Neuron (in vitro differentiated cells): Measurements from ENCODE around the gene MAGT1.
"Not testable (repeated sequence)": the region's sequence is repeated elsewhere in the genome, so short reads cannot be mapped to it uniquely, and the experiment has no call there.

Experiments used
- H2AFZ ChIP-seq: one replicate; pipeline ENCODE4 v1.6.1; 2013; ENCODE audit warnings: low read depth, mild to moderate bottlenecking, inconsistent platforms, low read length, moderate library complexity
- H3K27me3 ChIP-seq: one replicate; pipeline ENCODE4 v1.6.1; 2013; ENCODE audit warnings: low read length; ENCODE audit not compliant: insufficient read depth
- H3K36me3 ChIP-seq: one replicate; pipeline ENCODE4 v1.6.1; 2013; ENCODE audit warnings: low read length; ENCODE audit not compliant: insufficient read depth
- H3K4me1 ChIP-seq: one replicate; pipeline ENCODE4 v1.6.1; 2013; ENCODE audit warnings: low read length; ENCODE audit not compliant: insufficient read depth
- H3K4me3 ChIP-seq: 2 replicates; pipeline ENCODE4 v1.5.1; 2013; ENCODE audit warnings: mild to moderate bottlenecking, low read length, moderate library complexity
- H3K9me3 ChIP-seq: one replicate; pipeline ENCODE4 v1.6.1; 2013; ENCODE audit warnings: low read length

The MAGT1 gene

GRCh38 chrX:77910108-77910840 is 15.0 kb upstream of the MAGT1 start, which contains the start of gene ATP7A:
Gene ATP7A (plus strand): TSS chrX:77910693. CDS start chrX:77971642, 60,949 bp downstream.
- no peaks in the 10 kb centered on the region for H3K9me3 ChIP-seq

GRCh38 chrX:77901506-77901905 is 6.3 kb upstream of the MAGT1 start:
- peaks cover 2% of the 10 kb centered on the region for H3K9me3 ChIP-seq
- H2AFZ ChIP-seq, result no peak overlapping the region
- no peaks in the 10 kb centered on the region for H3K27me3 ChIP-seq
- peaks cover 4% of the 10 kb centered on the region for H3K4me1 ChIP-seq
- peaks cover 17% of the 10 kb centered on the region for H3K36me3 ChIP-seq
- H3K4me3 ChIP-seq, result no peak overlapping the region

More at GRCh38 chrX:77910108-77910840, 15.0 kb upstream of the MAGT1 start, which contains the start of gene ATP7A:
- Histone ChIP-seq H3K4me3 (peak within 1 kb of the TSS; percentile 83), H2AFZ (peak within 1 kb of the TSS; percentile 37), H3K36me3 (no peaks in the 10 kb centered on the region), H3K4me1 (peaks cover 6% of the 10 kb centered on the region), H3K27me3 (no peaks in the 10 kb centered on the region)

GRCh38 chrX:77900688-77901087 is 5.5 kb upstream of the MAGT1 start:
- Histone ChIP-seq H3K4me3 (peak overlapping the region; percentile 96), H2AFZ (no peak overlapping the region), H3K4me1 (peaks cover 4% of the 10 kb centered on the region), H3K9me3 (peaks cover 2% of the 10 kb centered on the region), H3K36me3 (peaks cover 17% of the 10 kb centered on the region), H3K27me3 (no peaks in the 10 kb centered on the region)

- H3K9me3 ChIP-seq, result peaks cover 2% of the 10 kb centered on the region
- H3K4me3 ChIP-seq, result peak within 1 kb of the TSS; percentile 96
- no peak within 1 kb of the TSS for H2AFZ ChIP-seq
- peaks cover 5% of the 10 kb centered on the region for H3K4me1 ChIP-seq
- H3K27me3 ChIP-seq, result no peaks in the 10 kb centered on the region
- peaks cover 13% of the 10 kb centered on the region for H3K36me3 ChIP-seq
Measured at GRCh38 chrX:77899081-77899828, 4.0 kb upstream of the MAGT1 start, which contains the start of gene COX7B. Gene COX7B (plus strand): TSS chrX:77899468. CDS start chrX:77899554, 86 bp downstream.

- Histone ChIP-seq H3K9me3 (no peaks in the 10 kb centered on the region), H3K4me1 (peaks cover 9% of the 10 kb centered on the region), H2AFZ (no peak overlapping the region), H3K36me3 (no peaks in the 10 kb centered on the region), H3K27me3 (no peaks in the 10 kb centered on the region), H3K4me3 (peak overlapping the region; percentile 62)
Measured at GRCh38 chrX:77893713-77894112, 1.5 kb downstream of the MAGT1 start.

GRCh38 chrX:77892887-77893286 is 2.3 kb downstream of the MAGT1 start:
- H3K27me3 ChIP-seq, result no peaks in the 10 kb centered on the region
- peaks cover 9% of the 10 kb centered on the region for H3K4me1 ChIP-seq
- no peaks in the 10 kb centered on the region for H3K36me3 ChIP-seq
- H2AFZ ChIP-seq, result no peak overlapping the region
- no peaks in the 10 kb centered on the region for H3K9me3 ChIP-seq
- no peak overlapping the region for H3K4me3 ChIP-seq

GRCh38 chrX:77881418-77881817 is 13.8 kb downstream of the MAGT1 start:
- H2AFZ ChIP-seq, H3K4me1 ChIP-seq, H3K27me3 ChIP-seq, H3K4me3 ChIP-seq, H3K36me3 ChIP-seq, H3K9me3 ChIP-seq: not testable (repeated sequence)

GRCh38 chrX:77875372-77875771 is 19.9 kb downstream of the MAGT1 start:
- Histone ChIP-seq H2AFZ (no peak overlapping the region), H3K9me3 (no peaks in the 10 kb centered on the region), H3K36me3 (peaks cover 14% of the 10 kb centered on the region), H3K4me1 (no peaks in the 10 kb centered on the region), H3K4me3 (no peak overlapping the region), H3K27me3 (no peaks in the 10 kb centered on the region)

GRCh38 chrX:77831544-77831943 is 63.7 kb downstream of the MAGT1 start:
- H3K4me3 ChIP-seq, H3K9me3 ChIP-seq, H3K27me3 ChIP-seq, H3K4me1 ChIP-seq, H2AFZ ChIP-seq, H3K36me3 ChIP-seq: not testable (repeated sequence)

- H3K9me3 ChIP-seq, H2AFZ ChIP-seq, H3K4me3 ChIP-seq, H3K36me3 ChIP-seq, H3K27me3 ChIP-seq, H3K4me1 ChIP-seq: not testable (repeated sequence)
Measured at GRCh38 chrX:77821989-77822388, 73.2 kb downstream of the MAGT1 start.

GRCh38 chrX:77820091-77820727 is 75.0 kb downstream of the MAGT1 start:
- Histone ChIP-seq H2AFZ (no peak overlapping the region), H3K4me1 (no peaks in the 10 kb centered on the region), H3K36me3 (no peaks in the 10 kb centered on the region), H3K9me3 (peaks cover 1% of the 10 kb centered on the region), H3K27me3 (no peaks in the 10 kb centered on the region), H3K4me3 (no peak overlapping the region)

- no peak overlapping the region for H2AFZ ChIP-seq
- H3K4me3 ChIP-seq, result no peak overlapping the region
- H3K9me3 ChIP-seq, result no peaks in the 10 kb centered on the region
- no peaks in the 10 kb centered on the region for H3K4me1 ChIP-seq
- H3K36me3 ChIP-seq, result no peaks in the 10 kb centered on the region
- no peaks in the 10 kb centered on the region for H3K27me3 ChIP-seq
Measured at GRCh38 chrX:77814210-77814609, 81.0 kb downstream of the MAGT1 start.

GRCh38 chrX:77802201-77802600 is 93.0 kb downstream of the MAGT1 start:
- Histone ChIP-seq H3K27me3 (no peaks in the 10 kb centered on the region), H3K4me1 (no peaks in the 10 kb centered on the region), H3K4me3 (no peak overlapping the region), H3K9me3 (no peaks in the 10 kb centered on the region), H3K36me3 (no peaks in the 10 kb centered on the region), H2AFZ (no peak overlapping the region)
